Esophagus squamous epithelium (tissue), 4 donors: ENCODE results near the gene SMIM22.

ENCODE experiments used
- POLR2A ChIP-seq, 4 donors: fragments of 450-650 bp; IDR thresholded peaks; one replicate each; pipeline ENCODE4 v1.6.1; 2017; ENCODE audit warnings: antibody characterized with exemption in 4 of 4, mild to moderate bottlenecking in 4 of 4, moderate library complexity in 3 of 4
- TF ChIP-seq, protein P1 (sequence below), 6 experiments: fragments of 450-650 bp in 4 of 6; fragments of 200-600 bp in 2 of 6; sonication (generic) in 2 of 6; IDR thresholded peaks; one replicate each; pipeline ENCODE4 v1.5.1; 2016 to 2019; ENCODE audit warnings: antibody characterized with exemption in 6 of 6, mild to moderate bottlenecking in 4 of 6, moderate library complexity in 4 of 6

DNA sequence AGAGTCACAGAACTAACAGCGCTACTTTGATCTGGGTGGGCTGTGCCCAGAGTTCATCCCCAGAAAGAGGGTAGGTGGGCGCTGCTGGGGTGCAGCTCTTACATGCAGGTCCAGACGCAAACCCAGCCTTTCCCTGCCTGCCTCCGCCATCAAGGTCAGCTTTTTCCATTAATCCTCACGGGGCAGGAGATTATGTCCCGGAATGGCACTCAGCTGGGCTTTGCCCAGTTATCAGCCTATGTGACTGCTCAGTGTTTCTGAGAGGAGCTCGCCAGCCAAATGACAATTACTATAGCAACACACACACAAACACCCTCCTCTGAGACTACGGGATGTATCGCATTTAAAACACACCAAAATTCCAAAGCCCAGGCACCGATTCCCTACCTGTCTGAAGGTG is 31.8 kb downstream of the SMIM22 start:
- TF ChIP-seq POLR2A (IDR thresholded peaks at IDR 0.05), result no peak
- TF ChIP-seq, protein P1, sequence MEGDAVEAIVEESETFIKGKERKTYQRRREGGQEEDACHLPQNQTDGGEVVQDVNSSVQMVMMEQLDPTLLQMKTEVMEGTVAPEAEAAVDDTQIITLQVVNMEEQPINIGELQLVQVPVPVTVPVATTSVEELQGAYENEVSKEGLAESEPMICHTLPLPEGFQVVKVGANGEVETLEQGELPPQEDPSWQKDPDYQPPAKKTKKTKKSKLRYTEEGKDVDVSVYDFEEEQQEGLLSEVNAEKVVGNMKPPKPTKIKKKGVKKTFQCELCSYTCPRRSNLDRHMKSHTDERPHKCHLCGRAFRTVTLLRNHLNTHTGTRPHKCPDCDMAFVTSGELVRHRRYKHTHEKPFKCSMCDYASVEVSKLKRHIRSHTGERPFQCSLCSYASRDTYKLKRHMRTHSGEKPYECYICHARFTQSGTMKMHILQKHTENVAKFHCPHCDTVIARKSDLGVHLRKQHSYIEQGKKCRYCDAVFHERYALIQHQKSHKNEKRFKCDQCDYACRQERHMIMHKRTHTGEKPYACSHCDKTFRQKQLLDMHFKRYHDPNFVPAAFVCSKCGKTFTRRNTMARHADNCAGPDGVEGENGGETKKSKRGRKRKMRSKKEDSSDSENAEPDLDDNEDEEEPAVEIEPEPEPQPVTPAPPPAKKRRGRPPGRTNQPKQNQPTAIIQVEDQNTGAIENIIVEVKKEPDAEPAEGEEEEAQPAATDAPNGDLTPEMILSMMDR (IDR thresholded peaks at IDR 0.05), result no peak
